GM03348 (cell line): ENCODE results near the gene LDHA.

ENCODE experiments used
- DNase-seq: peaks from one replicate; pipeline ENCODE4 v3.0.0; 2012; ENCODE audit warnings: low spot score

Gene LDHA

DNA sequence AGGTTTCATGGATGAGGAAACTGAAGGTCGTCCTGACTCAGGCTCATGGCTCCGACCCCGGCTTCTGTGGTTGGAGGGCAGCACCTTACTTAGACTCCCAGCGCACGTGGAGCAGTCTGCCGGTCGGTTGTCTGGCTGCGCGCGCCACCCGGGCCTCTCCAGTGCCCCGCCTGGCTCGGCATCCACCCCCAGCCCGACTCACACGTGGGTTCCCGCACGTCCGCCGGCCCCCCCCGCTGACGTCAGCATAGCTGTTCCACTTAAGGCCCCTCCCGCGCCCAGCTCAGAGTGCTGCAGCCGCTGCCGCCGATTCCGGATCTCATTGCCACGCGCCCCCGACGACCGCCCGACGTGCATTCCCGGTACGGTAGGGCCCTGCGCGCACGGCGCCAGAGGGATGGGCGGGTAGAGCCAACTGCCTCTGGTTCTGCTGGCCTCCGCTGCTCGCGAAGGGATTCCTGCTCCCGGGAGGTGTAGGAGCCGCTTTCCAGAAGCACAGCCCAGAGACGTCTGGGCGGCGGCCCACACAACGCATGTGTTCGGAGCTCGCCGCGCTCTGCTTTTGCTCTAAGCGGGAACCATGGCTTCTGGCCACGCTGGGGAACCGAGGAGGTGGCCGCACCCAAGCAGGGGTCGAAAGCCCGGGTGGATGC is at the start of gene LDHA:
Gene LDHA, plus strand, starts transcription at position 289 of the 653 bp plus-strand sequence. CDS start 2,280 bp downstream, outside the sequence.
- peak; percentile 98 for DNase-seq

DNA sequence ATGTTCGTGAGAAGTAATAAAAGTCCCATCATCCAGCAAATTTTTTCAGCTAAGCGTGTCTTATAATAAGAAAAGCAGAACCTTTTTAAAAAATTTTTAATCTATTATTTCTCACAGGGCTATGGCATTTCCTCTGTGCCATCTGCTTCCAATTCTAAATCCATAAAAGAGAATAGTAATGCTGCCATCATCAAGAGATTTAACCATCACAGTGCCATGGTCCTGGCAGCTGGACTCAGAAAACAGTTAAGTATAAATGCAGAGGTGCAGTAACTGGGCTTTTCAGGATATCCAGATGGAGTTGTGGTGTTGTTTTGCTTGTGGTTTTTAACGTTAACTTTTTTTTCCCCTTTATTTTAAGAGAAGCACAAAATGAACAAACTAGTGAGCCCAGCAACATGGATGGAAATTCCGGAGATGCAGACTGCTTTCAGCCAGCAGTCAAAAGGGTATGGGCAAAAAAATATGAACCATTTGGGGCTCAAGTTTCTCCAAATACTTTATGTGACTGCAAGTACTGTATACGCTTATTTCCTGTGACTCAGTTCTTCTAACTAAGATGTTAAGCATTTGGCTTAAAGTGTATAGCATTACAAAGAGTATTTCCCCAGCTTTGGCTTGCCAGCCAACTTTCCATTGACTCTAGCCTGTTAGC is 46.8 kb upstream of the LDHA start:
- peak; percentile 40 for DNase-seq

- DNase-seq: peak; percentile 58
These were observed 41.8 kb upstream of the LDHA start for GRCh38 chr11:18352581-18352980.

GRCh38 chr11:18358646-18359045 is 35.7 kb upstream of the LDHA start:
- DNase-seq: no peak

DNA sequence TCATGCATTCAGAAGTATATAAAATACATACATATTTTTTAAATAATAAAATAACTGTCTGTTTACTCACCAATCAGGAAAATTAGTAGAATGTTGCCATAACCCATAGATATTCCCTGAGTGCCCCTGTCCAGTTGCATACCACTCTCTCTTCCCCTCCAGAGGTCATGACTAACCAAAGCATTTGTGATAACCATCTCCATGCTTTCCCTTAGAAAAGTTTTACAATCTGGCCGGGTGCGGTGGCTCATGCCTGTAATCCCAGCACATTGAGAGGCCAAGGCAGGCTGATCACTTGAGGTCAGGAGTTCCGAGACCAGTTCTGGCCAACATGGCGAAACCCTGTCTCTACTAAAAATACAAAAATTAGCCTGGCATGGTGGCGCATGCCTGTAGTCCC is 33.2 kb upstream of the LDHA start:
- DNase-seq: no peak

DNA sequence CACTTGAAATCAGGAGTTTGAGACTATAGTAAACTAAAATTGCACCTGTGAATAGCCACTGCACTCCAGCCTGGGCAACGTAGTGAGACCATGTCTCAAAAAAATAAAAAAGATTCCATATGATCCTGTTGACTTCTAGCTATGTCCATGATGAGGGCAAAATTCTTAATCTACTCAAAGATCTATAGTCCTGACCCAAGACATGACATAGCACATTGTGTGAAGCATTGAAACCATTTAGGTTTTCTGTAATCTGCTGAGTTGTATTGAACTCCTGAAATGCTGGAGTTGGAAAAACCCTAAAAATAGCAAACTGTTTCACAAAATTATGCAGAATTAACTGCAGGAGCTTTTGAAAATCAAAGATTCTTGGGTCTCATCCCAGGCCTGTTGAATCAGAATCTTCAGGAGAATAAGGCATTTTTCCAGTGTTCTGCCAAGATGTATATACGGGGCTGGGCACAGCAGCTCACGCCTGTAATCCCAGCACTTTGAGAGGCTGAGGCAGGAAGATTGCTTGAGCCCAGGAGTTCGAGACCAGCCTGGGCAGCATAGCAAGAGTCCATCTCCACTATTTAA is 29.8 kb upstream of the LDHA start:
- DNase-seq: no peak

DNA sequence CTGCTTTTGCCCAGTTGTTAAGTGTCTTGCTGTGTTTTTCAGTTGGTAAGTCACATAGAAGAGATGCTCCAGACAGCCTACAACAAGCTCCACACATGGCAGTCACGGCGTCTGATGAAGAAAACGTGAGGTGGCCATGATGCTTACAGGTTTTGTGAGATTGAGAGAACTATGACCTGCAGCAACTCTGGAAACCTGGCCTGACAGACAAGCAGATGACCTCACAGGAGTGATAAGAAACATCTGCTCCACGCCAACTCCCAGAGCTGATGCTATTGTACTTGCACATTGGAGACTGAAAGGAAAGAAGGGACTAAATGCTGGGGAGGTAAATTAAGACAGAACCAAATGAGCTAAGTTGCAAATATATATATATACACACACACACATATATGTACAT is 28.6 kb upstream of the LDHA start:
- no peak for DNase-seq

GRCh38 chr11:18366286-18366685 is 28.1 kb upstream of the LDHA start:
- no peak for DNase-seq

- DNase-seq: no peak
These were observed 26.9 kb upstream of the LDHA start for GRCh38 chr11:18367431-18367830.

- peak; percentile 64 for DNase-seq
These were observed 26.1 kb upstream of the LDHA start for GRCh38 chr11:18368221-18368620.

GRCh38 chr11:18369398-18369797 is 25.0 kb upstream of the LDHA start:
- no peak for DNase-seq

- DNase-seq: no peak
These were observed 23.1 kb upstream of the LDHA start for GRCh38 chr11:18371279-18371678.

DNA sequence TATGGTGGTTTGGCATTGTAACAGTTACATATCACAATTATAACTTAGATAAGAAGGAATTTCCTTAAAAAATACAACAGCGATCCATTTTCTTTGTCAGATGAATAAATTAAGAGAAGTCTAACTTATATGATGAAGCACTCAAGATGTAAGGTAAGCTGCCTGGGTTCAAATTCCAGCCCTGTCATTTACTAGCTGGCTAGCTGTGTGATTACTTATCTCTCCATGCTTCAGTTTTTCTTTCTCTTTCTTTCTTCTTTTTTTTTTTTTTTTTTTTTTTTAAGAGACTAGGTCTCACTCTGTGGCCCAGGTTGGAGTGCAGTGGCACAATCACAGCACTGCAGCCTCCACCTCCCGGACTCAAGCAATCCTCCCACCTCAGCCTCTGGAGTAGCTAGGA is 22.2 kb upstream of the LDHA start:
- DNase-seq: no peak

DNA sequence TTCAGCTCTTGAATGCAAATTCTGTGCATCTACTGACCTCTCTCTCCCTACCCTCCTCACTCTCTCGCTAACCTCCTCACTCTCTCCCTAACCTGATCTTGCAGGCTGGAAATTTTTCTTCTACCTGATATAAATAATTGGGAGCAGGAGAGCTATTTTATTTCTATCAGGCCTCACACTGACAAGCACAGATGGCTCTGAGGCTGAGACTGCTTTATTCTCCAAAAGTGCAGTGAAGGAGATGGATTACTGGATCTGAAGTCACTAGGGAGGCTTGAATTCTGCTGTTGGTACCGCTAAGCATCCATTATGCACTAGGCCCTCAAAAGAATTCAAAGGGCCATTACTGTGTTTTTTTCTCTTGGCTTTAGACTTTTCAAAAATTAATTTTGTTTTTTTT is 19.4 kb upstream of the LDHA start:
- no peak for DNase-seq

GRCh38 chr11:18375941-18376340 is 18.4 kb upstream of the LDHA start:
- no peak for DNase-seq

DNA sequence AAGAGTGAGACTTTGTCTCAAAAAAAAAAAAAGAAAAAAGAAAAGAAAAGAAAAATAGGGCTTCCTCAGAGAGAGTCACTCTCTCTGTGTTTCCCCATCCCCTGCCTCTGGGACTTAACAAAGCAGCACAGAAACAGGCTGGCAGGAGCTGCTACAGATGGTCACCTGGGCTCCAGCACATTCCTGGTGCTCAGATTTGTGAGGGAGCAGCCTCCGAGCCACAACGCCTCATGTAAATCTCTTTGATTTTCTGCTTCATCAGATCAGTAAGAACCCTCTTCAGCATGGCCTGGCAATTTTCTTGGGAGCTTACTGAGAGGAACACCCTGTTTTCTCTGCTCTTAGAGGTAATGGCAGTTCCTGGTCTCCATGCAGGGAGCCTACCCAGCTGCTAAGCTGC is 15.2 kb upstream of the LDHA start:
- DNase-seq: no peak

DNA sequence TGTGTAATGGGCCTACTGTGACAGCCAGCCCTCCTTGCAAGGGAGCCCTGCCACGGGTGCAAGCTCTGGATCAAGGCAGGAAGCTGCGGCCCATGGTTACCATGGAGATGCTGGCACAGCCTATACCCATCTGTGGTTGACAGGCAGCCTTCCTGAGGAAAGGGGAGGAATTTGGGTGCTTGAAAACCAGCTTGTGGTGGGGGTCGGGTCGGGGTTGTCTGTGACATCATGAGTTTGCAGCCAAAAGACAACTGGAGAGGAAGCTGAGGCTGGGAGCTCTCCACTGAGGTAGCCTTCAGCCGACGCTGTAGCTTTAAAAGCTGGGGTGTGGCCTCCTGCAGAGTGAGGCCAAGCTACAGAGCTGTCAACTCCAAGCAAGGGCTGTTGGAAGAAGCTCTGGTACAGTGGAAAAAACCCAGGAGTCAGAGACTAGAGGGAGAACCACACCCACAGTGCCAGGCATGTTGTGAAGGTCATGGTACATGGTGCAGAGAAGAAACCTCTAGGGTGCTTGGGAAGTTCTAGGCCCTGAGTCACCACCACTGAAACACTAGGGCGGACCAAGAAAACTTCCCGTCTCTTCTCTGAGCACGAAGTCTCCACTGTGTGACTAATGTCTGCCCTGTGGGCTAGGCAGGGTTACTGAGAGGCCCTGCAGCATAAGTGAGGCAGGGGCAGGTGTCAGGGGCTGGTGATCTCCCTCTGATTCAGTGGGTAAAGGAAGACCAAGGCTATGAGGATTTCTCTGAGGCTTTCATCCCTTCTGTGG is 10.8 kb upstream of the LDHA start:
- peak; percentile 92 for DNase-seq

DNA sequence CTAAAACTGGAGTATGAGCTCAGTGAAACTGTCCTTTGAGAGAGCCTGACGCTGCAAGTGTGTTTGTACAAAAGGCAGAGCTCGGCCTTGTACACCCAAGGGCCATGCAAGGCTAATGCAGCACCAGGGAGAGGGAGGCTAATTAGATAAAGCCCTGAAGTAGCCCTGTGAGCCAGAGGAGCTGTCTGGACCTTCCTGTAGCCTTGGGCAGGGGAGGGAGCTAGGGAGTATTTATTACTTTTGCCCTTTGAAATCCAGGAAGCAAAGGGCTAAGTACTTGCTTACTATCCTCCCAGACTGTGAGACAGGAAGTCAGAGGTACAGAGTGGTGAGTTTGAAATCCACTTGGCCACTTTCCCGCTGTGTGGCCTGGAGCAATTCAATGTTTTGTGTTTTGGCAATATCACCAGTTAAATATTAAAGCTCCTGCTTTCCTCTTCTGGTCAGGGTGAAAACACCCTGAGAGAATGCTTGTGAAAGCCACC is 10.2 kb upstream of the LDHA start:
- DNase-seq: peak; percentile 80

DNA sequence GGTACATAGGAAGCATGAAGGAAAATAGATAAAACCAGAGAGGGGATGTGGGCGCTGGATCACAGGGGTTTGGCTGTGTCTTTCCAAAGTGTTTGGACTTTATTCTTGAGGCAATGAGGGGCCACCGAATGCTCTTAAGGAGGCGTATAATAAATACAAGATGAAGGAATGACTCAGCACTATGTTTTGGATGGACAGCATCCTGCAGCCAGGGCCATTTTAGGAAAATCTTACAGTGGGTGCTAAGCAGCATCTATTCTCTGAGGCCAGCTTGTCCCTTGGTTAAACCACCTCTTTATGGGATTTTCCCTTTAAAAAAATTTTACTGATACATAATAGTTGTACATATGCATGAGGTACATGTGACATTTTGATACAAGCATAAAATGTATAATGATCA is 4.3 kb upstream of the LDHA start:
- DNase-seq: no peak

- no peak for DNase-seq
These were observed 1.7 kb upstream of the LDHA start for GRCh38 chr11:18392434-18393321.

- no peak for DNase-seq
These were observed 635 bp upstream of the LDHA start for GRCh38 chr11:18393581-18394274.
